Measurements from ENCODE around the gene RAB11A. TPM values are rescaled to one million over a fixed set of nuclear protein-coding genes. Genes with fewer than 3 reads are reported as not detected.

The RAB11A gene
- total RNA-seq (250 and 257 TPM in 2 replicates), polyA plus RNA-seq (187 and 239 TPM in 2 replicates), polyA minus RNA-seq (125 and 152 TPM in 2 replicates), Bru-seq, nascent RNA (percentile 93 among the genes with signal in this experiment), BruChase-seq, experiment 1, labeled RNA remaining after a 6-hour chase (percentile 96 among the genes with signal in this experiment), BruChase-seq, experiment 2, labeled RNA remaining after a 2-hour chase (percentile 88 among the genes with signal in this experiment)
- polyA plus RNA-seq (2011; cell fraction: cytosol; rRNA removed), result 442 and 454 TPM in 2 replicates
- 173 and 186 TPM in 2 replicates for polyA plus RNA-seq (2011; cell fraction: nucleus; rRNA removed)
- 369 and 484 TPM in 2 replicates for polyA plus RNA-seq (2012)
- polyA minus RNA-seq (2011; cell fraction: cytosol; rRNA and poly(A)+ RNA removed), result 64.0 TPM
- 31.3 and 45.1 TPM in 2 replicates for polyA minus RNA-seq (2011; cell fraction: nucleus; rRNA and poly(A)+ RNA removed)
- long read RNA-seq, full-length matches to known transcripts, result 432 of 532 reads
- long read RNA-seq, partial matches to known transcripts, result 22 of 532 reads
- long read RNA-seq, other reads (novel, unspliced or antisense), result 78 of 532 reads

DNA sequence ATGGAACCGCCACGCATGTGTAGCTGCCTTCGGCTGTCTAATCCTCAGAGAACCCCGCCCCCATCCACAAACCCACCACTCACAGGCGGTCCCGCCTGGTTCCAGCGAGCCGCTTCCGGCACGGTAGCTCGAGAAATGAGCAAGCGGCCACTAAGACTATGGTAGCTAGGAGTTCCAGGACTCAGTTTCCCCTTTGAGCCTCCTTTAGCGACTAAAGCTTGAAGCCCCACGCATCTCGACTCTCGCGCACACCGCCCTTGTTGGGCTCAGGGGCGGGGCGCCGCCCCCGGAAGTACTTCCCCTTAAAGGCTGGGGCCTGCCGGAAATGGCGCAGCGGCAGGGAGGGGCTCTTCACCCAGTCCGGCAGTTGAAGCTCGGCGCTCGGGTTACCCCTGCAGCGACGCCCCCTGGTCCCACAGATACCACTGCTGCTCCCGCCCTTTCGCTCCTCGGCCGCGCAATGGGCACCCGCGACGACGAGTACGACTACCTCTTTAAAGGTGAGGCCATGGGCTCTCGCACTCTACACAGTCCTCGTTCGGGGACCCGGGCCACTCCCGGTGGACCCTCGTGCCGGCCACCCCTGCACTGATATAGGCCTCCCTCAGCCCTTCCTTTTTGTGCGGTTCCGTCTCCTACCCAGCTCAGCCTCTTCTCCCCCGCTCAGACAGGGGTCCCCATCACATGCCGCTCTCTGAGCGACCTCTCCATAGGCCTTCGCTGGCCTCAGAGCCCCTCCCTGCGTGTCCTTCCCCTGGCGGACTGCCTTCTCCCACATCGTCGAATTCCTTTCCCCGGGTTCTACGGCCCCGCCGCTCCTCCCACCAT lies at the start of gene RAB11A:
TSS of gene RAB11A (plus strand) at position 366 of the 828 bp plus-strand sequence. CDS start at position 461, 95 bp downstream.
- peak; percentile 79 for FAIRE-seq
- peaks cover 50% of the 10 kb centered on the region for H3K79me2 ChIP-seq (ENCODE audit: control insufficient read depth, insufficient read depth, low read length)
- POLR2A ChIA-PET, result interaction anchor here (0.6 to 2.0 kb wide), 8 partner anchors 13 to 1630 kb away, joined by 3 to 15 read pairs (median 6); no protein-coding TSS in a partner anchor
- H3K9me3 ChIP-seq (replicated peaks; ENCODE audit: control insufficient read depth, insufficient read depth, low read length), result no peaks in the 10 kb centered on the region
- peak within 1 kb of the TSS; percentile 75 for H3K9ac ChIP-seq (replicated peaks; ENCODE audit: extremely low read depth, insufficient read depth, low read length)
- peak; percentile 96 for DNase-seq (ENCODE audit: low read depth, low spot score)
- TSS peak; percentile 23 for BruUV-seq (replicated peaks)
- H3K27ac ChIP-seq (ENCODE audit: insufficient read depth, low read depth, low read length), result peak within 1 kb of the TSS; percentile 61
- peak within 1 kb of the TSS; percentile 47 to 91 (median 81) for H3K4me3 ChIP-seq (replicated peaks in 1 of 3; ENCODE audit: insufficient read depth in 1 of 3, low read depth in 1 of 3, low read length in 3 of 3)
- dilution Hi-C loops (cut with MboI; ENCODE audit: extremely low pct_ligation_motif_present, low sequenced_read_pairs) (no loop called here), intact Hi-C loops (cut with micrococcal nuclease) (loop anchor here (1.0 kb wide), 4 partner anchors 37 to 258 kb away; partner anchors contain the start of genes DENND4A and INTS14)
- no peaks in the 10 kb centered on the region for H3K27me3 ChIP-seq (ENCODE audit: control insufficient read depth in 2 of 2, insufficient read depth in 2 of 2, low read length in 2 of 2)
- H3K4me2 ChIP-seq (ENCODE audit: insufficient read depth, low read length), result peak within 1 kb of the TSS; percentile 96
- peak within 1 kb of the TSS; percentile 84 for H2AFZ ChIP-seq (ENCODE audit: low read depth, low read length)
- H3K4me1 ChIP-seq (ENCODE audit: control insufficient read depth, extremely low read depth, insufficient read depth, low read length), result peaks cover 22% of the 10 kb centered on the region
- H3K9me1 ChIP-seq (replicated peaks; ENCODE audit: control insufficient read depth, extremely low read depth, insufficient read depth, low read length), result no peaks in the 10 kb centered on the region
- no peaks in the 10 kb centered on the region for H3K36me3 ChIP-seq (ENCODE audit: control insufficient read depth in 2 of 2, extremely low read depth in 1 of 2, insufficient read depth in 2 of 2, low read length in 2 of 2)
- TF ChIP-seq EZH2 (IDR thresholded peaks at IDR 0.05; ENCODE audit: borderline replicate concordance, low read depth, low read length, severe bottlenecking) (no peak), POLR2AphosphoS5 (IDR thresholded peaks at IDR 0.05; ENCODE audit: insufficient read depth, low read depth, low read length) (peak; percentile 96), POLR2A (IDR thresholded peaks at IDR 0.05; ENCODE audit: low read depth, low read length) (peak; percentile 98), JUN (IDR thresholded peaks at IDR 0.05; ENCODE audit: borderline replicate concordance, insufficient read depth, insufficient read length, low read depth) (no peak), MYC (IDR thresholded peaks at IDR 0.05; ENCODE audit: low read depth, low read length) (peak; percentile 37), FOS (IDR thresholded peaks at IDR 0.05; ENCODE audit: borderline replicate concordance, insufficient read depth, low read length) (no peak), GATA2 (IDR thresholded peaks at IDR 0.05; ENCODE audit: insufficient read depth, insufficient read length, low read depth, low read length) (peak; percentile 47)
- TF ChIP-seq, protein P1, sequence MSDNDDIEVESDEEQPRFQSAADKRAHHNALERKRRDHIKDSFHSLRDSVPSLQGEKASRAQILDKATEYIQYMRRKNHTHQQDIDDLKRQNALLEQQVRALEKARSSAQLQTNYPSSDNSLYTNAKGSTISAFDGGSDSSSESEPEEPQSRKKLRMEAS (IDR thresholded peaks at IDR 0.05; ENCODE audit: insufficient read depth, insufficient read length), result no peak
- TF ChIP-seq, protein P2, sequence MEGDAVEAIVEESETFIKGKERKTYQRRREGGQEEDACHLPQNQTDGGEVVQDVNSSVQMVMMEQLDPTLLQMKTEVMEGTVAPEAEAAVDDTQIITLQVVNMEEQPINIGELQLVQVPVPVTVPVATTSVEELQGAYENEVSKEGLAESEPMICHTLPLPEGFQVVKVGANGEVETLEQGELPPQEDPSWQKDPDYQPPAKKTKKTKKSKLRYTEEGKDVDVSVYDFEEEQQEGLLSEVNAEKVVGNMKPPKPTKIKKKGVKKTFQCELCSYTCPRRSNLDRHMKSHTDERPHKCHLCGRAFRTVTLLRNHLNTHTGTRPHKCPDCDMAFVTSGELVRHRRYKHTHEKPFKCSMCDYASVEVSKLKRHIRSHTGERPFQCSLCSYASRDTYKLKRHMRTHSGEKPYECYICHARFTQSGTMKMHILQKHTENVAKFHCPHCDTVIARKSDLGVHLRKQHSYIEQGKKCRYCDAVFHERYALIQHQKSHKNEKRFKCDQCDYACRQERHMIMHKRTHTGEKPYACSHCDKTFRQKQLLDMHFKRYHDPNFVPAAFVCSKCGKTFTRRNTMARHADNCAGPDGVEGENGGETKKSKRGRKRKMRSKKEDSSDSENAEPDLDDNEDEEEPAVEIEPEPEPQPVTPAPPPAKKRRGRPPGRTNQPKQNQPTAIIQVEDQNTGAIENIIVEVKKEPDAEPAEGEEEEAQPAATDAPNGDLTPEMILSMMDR (IDR thresholded peaks at IDR 0.05; ENCODE audit: extremely low read depth in 1 of 2, insufficient read depth in 1 of 2, low read depth in 1 of 2, low read length in 2 of 2), result peak; percentile 19 to 41
- H4K20me1 ChIP-seq (replicated peaks; ENCODE audit: control insufficient read depth, extremely low read depth, insufficient read depth, low read length), result peaks cover 2% of the 10 kb centered on the region
- CTCF ChIA-PET, result interaction anchor here (0.7 to 2.7 kb wide), 17 partner anchors 9 to 273 kb away, joined by 3 to 19 read pairs (median 4); partner anchors contain the start of genes DENND4A and INTS14

All from endothelial cell of umbilical vein (primary cell).